Inflammatory macrophage (primary cell): Measurements from ENCODE around the gene GTF2IRD1.
"Not testable (repeated sequence)": the region's sequence is repeated elsewhere in the genome, so short reads cannot be mapped to it uniquely, and the experiment has no call there.

Experiments
- DNase-seq, 2 donors: peaks; one replicate each; pipeline ENCODE4 v3.0.0-alpha.2; 2020 to 2022

Gene GTF2IRD1

GRCh38 chr7:74495112-74496086 is 41.7 kb downstream of the GTF2IRD1 start:
- DNase-seq = no peak

DNA sequence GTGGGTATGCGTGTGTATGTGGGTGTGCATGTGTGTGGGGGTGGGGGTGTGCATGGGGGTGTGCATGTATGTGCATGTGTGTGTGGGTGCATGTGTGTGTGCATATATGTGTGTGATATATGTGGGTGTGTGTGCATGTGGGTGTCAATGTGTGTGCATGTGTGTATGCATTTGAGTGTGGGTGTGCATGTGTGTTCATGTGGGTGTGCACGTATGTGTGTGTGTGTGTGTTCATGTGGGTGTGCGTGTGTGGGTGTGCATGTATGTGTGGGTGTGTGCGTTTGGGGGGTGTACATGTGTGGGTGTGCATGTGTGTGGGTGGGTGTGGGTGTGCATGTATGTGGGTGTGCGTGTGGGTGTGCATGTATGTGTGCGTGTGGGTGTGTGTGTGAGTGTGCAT is 42.6 kb downstream of the GTF2IRD1 start:
- DNase-seq = no peak

- not testable (repeated sequence) for DNase-seq
Measured at GRCh38 chr7:74496773-74497172, 43.1 kb downstream of the GTF2IRD1 start.

DNA sequence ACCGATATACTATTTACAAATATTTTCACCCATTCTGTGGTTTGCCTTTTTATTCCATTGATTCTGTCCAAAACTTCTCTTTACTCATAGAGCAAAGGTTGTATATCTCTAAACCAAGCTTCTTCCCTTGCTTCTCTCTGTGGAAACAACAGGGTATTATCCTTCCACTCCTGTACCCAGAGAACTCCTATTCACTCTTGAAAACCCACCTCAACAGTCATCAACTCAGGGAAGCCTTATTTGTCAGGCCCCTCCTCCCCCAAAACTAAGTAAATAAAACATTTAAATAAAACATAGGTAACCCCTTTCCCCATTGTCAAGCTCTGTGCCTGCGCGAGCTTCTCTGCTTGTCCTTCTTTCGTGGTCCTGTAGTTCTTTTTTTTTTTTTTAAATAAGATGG is 44.6 kb downstream of the GTF2IRD1 start:
- no peak for DNase-seq

DNA sequence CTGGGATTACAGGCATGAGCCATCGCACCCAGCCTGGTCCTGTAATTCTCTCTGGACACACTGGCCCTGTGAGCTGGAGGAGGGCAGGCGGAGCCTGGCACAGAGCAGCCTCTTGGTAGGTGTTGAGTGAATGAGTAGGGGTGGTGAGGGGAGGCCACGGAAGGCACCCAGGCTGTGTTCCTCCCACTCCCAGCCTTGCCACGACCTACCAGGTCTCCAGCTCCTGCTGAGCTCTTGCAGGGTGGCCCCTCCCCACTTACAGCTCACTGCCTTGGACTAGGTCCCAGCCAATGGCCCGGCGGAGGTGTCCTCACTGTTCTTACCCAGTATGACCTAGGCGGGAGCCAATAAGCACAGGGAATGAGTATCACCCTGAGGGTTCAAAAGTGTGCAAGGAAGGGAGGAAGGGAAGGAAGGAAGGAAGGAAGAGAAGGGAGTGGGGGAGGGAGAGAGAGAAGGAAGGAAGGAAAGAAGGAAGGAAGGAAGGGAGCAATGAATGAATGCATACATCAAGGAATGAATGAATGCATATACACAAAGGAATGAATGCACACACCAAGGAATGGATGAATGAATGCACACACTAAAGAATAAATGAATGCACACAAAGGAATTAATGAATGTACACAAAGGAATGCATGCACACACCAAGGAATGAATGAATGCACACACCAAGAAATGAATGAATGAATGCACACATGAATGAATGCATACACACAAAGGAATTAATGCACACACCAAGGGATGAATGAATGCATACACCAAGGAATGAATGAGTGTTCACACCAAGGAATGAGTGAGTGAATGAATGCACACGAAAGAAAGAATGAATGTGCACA is 45.5 kb downstream of the GTF2IRD1 start:
- DNase-seq = no peak

DNA sequence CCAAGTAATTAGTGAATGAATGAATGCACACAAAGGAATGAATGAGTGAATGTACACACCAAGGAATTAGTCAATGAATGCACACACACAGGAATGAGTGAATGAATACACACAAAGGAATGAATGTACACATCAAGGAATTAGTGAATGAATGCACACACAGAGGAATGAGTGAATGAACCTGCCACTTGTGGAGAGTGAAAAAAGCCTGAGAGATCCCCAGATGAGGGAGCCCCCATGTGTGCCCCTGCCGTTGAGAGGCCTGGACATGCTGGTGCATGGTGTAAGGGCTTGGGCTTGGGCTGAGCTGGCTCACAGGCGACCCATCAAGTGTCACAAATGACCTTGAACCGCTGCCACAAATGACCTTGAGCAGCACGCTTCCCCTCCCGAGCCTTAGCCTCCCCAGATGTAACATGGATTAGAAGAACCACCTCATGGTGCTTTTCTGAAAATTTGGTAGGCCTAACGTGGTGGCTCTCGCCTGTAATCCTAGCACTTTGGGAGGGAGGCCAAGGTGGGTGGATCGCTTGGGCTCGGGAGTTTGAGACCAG is 46.2 kb downstream of the GTF2IRD1 start:
- DNase-seq = no peak

- DNase-seq = no peak
Measured at GRCh38 chr7:74501298-74501697, 47.6 kb downstream of the GTF2IRD1 start.

GRCh38 chr7:74502216-74502891 is 48.6 kb downstream of the GTF2IRD1 start:
- no peak for DNase-seq

DNA sequence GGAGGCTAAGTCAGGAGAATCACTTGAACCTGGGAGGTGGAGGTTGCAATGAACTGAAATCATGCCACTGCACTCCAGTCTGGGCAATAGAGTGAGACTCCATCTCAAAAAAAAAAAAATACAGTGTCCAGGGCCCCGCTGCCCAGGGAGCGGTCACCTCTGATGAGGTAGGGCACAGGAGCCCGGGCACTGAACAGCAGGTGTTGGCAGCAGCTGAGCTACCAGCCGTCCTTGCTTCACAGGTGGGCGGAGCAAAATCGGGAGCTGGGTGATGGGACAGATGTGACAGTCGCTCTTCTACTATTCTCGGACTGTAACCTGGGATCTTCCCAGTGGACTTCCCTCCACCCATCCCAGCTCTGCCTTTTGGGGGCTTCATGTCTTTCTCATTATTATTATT is 49.4 kb downstream of the GTF2IRD1 start:
- DNase-seq = no peak

- DNase-seq = no peak
Measured at GRCh38 chr7:74503943-74504342, 50.2 kb downstream of the GTF2IRD1 start.

DNA sequence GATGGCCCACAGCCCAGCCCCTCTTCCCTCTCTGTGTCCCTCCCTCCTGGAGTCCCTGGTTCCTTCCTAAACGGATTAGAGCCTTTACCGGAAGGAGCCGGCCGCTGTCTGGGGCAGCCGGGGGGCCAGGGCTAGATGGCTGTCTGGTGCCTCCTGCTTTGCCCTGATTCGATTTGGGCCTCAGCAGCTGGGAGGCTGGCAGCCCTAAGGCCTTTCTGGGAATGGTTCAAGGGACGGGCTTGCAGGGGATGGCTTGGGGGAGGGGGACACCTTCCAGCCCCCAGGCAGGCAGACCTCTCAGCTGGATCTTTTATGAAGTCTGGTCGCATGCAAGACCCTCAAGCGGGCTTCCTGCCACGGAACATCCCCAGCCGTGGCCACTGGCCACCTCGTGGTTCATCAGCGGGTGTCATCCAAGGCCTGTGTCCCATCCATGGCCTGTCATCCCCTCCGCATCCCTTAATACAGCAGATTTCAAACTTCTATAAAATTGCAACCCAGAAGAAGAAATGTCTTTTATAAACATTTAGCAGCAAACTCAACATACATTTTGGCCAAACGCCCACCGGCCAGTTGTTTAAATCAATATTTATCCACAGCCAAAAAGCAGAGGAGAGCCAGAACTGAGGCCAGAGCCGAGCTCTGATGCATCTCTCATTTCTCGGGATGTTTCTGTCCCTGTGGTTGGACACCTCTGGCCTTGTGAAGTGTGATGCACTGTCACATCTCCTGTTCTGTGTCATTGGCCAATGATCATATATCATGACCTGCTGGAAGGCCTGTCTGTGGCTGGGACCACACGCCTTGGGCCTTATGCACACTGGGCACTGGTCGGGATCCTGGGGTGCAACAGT is 52.0 kb downstream of the GTF2IRD1 start:
- DNase-seq = no peak

DNA sequence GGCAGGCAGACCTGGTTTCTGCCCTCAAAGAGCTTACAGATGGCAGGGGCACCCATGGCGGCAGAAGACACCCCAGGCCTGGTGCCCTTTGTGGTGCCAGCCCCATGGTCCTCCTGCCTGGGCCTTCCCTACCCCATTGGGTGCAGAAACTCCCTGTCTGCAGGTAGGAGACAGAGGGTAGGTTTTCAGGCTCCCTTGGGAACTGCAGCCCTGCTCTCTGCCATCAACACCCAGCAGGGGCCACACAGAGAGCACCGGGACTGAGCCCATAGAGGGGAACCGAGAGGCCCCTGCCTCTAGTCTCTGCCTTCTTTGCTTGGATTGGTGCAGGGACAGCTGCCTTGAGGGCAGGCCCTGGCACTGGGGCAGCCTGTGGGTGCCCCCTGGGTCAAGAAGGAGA is 52.6 kb downstream of the GTF2IRD1 start:
- DNase-seq = no peak

DNA sequence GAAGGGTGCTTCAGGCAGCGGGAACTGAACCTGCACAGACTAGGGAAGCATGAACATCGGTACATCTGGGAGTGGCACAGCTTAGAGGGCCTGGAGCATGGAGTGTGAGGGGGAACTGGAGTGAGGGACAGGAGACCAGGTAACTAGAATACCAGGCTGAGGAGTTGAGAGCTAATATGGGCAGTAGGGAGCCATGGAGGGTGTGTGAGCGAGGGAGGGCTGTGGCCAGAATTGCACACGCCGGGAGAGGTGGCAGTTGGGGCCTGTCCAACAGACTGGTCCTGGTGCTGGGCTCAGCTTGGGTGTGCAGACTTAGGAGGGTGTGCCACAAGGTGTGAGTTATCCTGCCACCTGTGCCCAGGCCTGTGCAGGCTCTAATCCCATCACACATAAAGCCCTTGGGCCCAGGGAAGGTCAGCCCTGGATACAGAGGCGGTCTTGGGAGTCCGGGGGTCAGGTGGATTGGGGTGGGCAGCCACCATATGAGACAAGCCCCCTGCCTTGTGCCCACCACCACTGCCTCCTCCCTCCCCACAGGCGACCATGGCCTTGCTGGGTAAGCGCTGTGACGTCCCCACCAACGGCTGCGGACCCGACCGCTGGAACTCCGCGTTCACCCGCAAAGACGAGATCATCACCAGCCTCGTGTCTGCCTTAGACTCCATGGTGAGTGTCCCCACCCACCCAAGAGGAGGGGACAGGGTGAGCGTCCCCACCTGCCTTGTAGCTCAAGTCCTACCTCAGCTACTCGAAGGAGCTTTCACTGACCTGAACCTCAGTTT is 54.0 kb downstream of the GTF2IRD1 start:
- no peak for DNase-seq

DNA sequence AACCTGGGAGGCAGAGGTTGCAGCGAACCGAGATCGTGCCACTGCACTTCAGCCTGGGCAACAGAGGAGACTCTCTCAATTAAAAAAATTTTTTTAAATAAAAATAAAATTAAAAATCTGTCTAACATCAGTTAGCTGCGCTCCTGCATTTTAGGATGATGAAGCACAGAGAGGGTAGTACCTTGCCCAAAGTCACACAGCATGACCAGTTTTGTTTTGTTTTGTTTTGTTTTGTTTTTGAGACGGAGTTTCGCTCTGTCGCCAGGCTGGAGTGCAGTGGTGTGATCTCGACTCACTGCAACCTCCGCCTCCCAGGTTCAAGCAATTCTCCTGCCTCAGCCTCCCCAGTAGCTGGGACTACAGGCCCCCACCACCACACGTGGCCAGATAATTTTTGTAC is 55.7 kb downstream of the GTF2IRD1 start:
- DNase-seq = not testable (repeated sequence)

- DNase-seq = no peak
Measured at GRCh38 chr7:74511345-74511744, 57.6 kb downstream of the GTF2IRD1 start.

DNA sequence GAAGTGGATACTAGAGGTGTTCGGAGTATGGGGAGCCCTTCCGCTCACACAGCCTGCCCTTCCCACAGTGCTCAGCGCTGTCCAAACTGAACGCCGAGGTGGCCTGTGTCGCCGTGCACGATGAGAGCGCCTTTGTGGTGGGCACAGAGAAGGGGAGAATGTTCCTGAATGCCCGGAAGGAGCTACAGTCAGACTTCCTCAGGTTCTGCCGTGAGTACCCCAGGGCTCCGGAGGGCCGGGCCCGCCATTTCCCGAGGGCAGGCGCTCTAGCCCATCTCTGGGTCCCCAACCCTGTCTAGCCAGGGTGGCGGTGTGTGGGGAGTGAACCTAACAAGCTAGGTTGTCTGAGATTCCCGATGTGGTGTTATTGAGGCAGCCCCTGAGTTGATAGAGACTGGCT is 59.1 kb downstream of the GTF2IRD1 start:
- no peak for DNase-seq

- no peak for DNase-seq
Measured at GRCh38 chr7:74514131-74514591, 60.5 kb downstream of the GTF2IRD1 start.

DNA sequence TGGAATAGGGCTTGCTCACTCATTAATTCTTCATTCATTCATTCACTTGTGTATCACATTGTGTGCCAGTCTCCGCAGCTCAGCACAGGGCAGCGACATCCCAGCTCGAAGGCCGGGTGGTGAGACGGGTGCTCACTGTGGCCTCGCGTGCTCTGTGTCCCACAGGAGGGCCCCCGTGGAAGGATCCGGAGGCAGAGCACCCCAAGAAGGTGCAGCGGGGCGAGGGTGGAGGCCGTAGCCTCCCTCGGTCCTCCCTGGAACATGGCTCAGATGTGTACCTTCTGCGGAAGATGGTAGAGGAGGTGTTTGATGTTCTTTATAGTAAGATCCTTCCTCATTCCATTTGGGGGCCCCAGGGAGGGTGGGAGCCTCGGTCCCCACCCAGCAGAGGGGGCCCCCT is 61.6 kb downstream of the GTF2IRD1 start:
- DNase-seq = no peak

- DNase-seq = no peak
Measured at GRCh38 chr7:74516214-74516613, 62.5 kb downstream of the GTF2IRD1 start.

DNA sequence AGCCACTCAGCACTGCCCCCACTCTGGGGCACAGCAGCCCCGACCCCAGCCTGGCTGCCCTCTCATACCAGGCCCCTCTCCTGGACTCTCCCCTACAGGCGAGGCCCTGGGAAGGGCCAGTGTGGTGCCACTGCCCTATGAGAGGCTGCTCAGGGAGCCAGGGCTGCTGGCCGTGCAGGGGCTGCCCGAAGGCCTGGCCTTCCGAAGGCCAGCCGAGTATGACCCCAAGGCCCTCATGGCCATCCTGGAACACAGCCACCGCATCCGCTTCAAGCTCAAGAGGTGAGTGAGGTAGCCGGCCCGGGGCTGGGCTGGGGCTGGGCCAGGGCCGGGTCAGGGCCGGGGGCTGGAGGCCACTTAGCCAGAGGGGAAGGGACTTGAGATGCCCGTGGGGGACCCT is 64.3 kb downstream of the GTF2IRD1 start:
- DNase-seq = no peak

DNA sequence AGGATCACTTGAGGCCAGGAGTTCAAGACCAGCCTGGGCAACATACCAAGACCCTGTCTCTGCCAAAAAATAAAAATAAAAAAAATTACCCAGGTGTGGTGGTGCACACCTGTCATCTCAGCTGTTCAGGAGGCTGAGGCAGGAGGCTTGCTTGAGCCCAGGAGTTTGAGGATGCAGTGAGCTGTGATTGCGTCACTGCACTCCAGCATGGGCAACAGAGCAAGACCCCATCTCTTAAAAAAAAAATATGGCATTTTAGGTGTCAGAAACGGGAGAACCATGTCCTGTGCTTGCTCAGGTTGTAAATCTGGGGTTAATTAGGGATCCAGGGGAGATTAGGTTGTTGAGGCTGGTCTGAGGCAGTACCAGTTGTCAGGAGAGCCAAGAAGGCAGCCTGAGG is 64.9 kb downstream of the GTF2IRD1 start:
- no peak for DNase-seq
